Smooth muscle cell (in vitro differentiated cells): ENCODE data around the gene UBXN10. TPM values are rescaled to one million over a fixed set of nuclear protein-coding genes. Genes with fewer than 3 reads are reported as not detected.

ENCODE experiments used
- DNase-seq: peaks from one replicate; lab custom pipeline; 2025; ENCODE audit not compliant: unreplicated experiment; lab: John Stamatoyannopoulos, UW
- H2AFZ ChIP-seq: fragments of 200-600 bp; sonication (generic); 2 replicates; pipeline ENCODE4 v1.6.0; 2016; ENCODE audit warnings: antibody characterized with exemption, low read depth, mild to moderate bottlenecking
- H3F3A ChIP-seq: fragments of 200-600 bp; sonication (generic); 2 replicates; pipeline ENCODE4 v1.6.0; 2017; ENCODE audit warnings: antibody characterized with exemption, low read depth
- H3K27ac ChIP-seq: fragments of 200-600 bp; sonication (generic); 2 replicates; pipeline ENCODE4 v1.5.1; 2016; ENCODE audit warnings: low read depth, mild to moderate bottlenecking
- H3K27me3 ChIP-seq: fragments of 200-600 bp; sonication (generic); 2 replicates; pipeline ENCODE4 v1.6.1; 2016; ENCODE audit warnings: low read depth, mild to moderate bottlenecking
- H3K36me3 ChIP-seq: fragments of 200-600 bp; sonication (generic); 2 replicates; pipeline ENCODE4 v1.5.1; 2016; ENCODE audit warnings: low read depth
- H3K4me1 ChIP-seq: fragments of 200-600 bp; sonication (generic); 2 replicates; pipeline ENCODE4 v1.5.1; 2016; ENCODE audit warnings: low read depth
- H3K4me2 ChIP-seq: fragments of 200-600 bp; sonication (generic); 2 replicates; pipeline ENCODE4 v1.6.0; 2016; ENCODE audit warnings: mild to moderate bottlenecking
- H3K4me3 ChIP-seq: fragments of 200-600 bp; sonication (generic); 2 replicates; pipeline ENCODE4 v1.5.1; 2016; ENCODE audit warnings: mild to moderate bottlenecking
- H3K79me2 ChIP-seq: fragments of 200-600 bp; sonication (generic); 2 replicates; pipeline ENCODE4 v1.6.0; 2016; ENCODE audit warnings: low read depth, mild to moderate bottlenecking
- H3K9ac ChIP-seq: fragments of 200-600 bp; sonication (generic); 2 replicates; pipeline ENCODE4 v1.6.0; 2016; ENCODE audit warnings: low read depth
- H3K9me3 ChIP-seq: fragments of 200-600 bp; sonication (generic); replicated peaks from 2 replicates; pipeline ENCODE4 v1.5.1; 2016; ENCODE audit warnings: low read depth
- H4K20me1 ChIP-seq: fragments of 200-600 bp; sonication (generic); 2 replicates; pipeline ENCODE4 v1.6.0; 2016; ENCODE audit warnings: low read depth
- CTCF ChIP-seq: fragments of 200-600 bp; sonication (generic); IDR thresholded peaks from 2 replicates; pipeline ENCODE4 v1.5.1; 2017; ENCODE audit warnings: borderline replicate concordance, mild to moderate bottlenecking, antibody characterized with exemption; ENCODE audit not compliant: insufficient read depth, poor library complexity, severe bottlenecking
- WGBS: methylation state at CpG from one replicate; pipeline ENCODE4 v1.1.7; 2016; ENCODE audit warnings: low lambda C conversion rate; 5-methylcytosine and 5-hydroxymethylcytosine counted together
- polyA plus RNA-seq: library from polyadenylated mRNA; unstranded; fragments of >200 nt; fragmentation: Nextera tagmentation; extraction: Ambion mirVana; gene quantifications from 2 replicates; pipeline ENCODE4 v1.2.1, GENCODE V29; 2016
- total RNA-seq: library from RNA; depleted of rRNA; stranded (reverse); fragments of >200 nt; gene quantifications from 2 replicates; pipeline ENCODE4 v1.2.3, GENCODE V29; 2014

Gene UBXN10
- total and polyA plus RNA-seq, 2 experiments from 2014 or later: 0.36 to 0.49 TPM

GRCh38 chr1:20139776-20140612 lies 45.9 kb upstream of the UBXN10 start:
- no peak for TF ChIP-seq CTCF
- no peak overlapping the region for H3K4me2 ChIP-seq
- no peaks in the 10 kb centered on the region for H3K27me3 ChIP-seq
- H3K36me3 ChIP-seq: no peaks in the 10 kb centered on the region
- H3F3A ChIP-seq: no peaks in the 10 kb centered on the region
- H4K20me1 ChIP-seq: no peaks in the 10 kb centered on the region
- no peak overlapping the region for H3K27ac ChIP-seq
- DNase-seq: no peak
- no peak overlapping the region for H3K4me3 ChIP-seq
- H2AFZ ChIP-seq: no peak overlapping the region
- H3K4me1 ChIP-seq: no peaks in the 10 kb centered on the region
- no peaks in the 10 kb centered on the region for H3K79me2 ChIP-seq
- no peak overlapping the region for H3K9ac ChIP-seq
- 89% methylated on average over 13 of the region's 13 CpGs for WGBS
- no peaks in the 10 kb centered on the region for H3K9me3 ChIP-seq

- no peak overlapping the region for H3K9ac ChIP-seq
- no peaks in the 10 kb centered on the region for H3K79me2 ChIP-seq
- H2AFZ ChIP-seq: no peak overlapping the region
- no peaks in the 10 kb centered on the region for H3K9me3 ChIP-seq
- no peaks in the 10 kb centered on the region for H3K27me3 ChIP-seq
- no peaks in the 10 kb centered on the region for H4K20me1 ChIP-seq
- 91% methylated on average over 9 of the region's 9 CpGs for WGBS
- no peak overlapping the region for H3K4me3 ChIP-seq
- no peaks in the 10 kb centered on the region for H3K36me3 ChIP-seq
- H3K4me2 ChIP-seq: no peak overlapping the region
- TF ChIP-seq CTCF: no peak
- H3K4me1 ChIP-seq: no peaks in the 10 kb centered on the region
- DNase-seq: no peak
- no peak overlapping the region for H3K27ac ChIP-seq
- H3F3A ChIP-seq: no peaks in the 10 kb centered on the region
Observed at GRCh38 chr1:20141001-20141400, 44.9 kb upstream of the UBXN10 start.

GRCh38 chr1:20141466-20141865 lies 44.4 kb upstream of the UBXN10 start:
- Histone ChIP-seq H3K9me3 (no peaks in the 10 kb centered on the region), H4K20me1 (no peaks in the 10 kb centered on the region), H3K4me3 (no peak overlapping the region), H3K79me2 (no peaks in the 10 kb centered on the region), H3K9ac (no peak overlapping the region), H3F3A (no peaks in the 10 kb centered on the region), H2AFZ (no peak overlapping the region), H3K36me3 (no peaks in the 10 kb centered on the region), H3K4me1 (no peaks in the 10 kb centered on the region), H3K4me2 (no peak overlapping the region), H3K27me3 (no peaks in the 10 kb centered on the region), H3K27ac (no peak overlapping the region)
- 98% methylated on average over 7 of the region's 7 CpGs for WGBS
- no peak for DNase-seq
- no peak for TF ChIP-seq CTCF
